HG03432 (cell line): ENCODE measurements around the gene MRPL44.

Experiments used
- ATAC-seq: cut with Tn5 transposase; IDR thresholded peaks from one replicate; pipeline ENCODE4 v1.9.1; 2021; ENCODE audit warnings: mild to moderate bottlenecking, moderate library complexity; ENCODE audit not compliant: unreplicated experiment

MRPL44 gene

GRCh38 chr2:223969856-223970255 lies 12.6 kb downstream of the MRPL44 start:
- no peak for ATAC-seq

- ATAC-seq = peak; percentile 78
Observed at GRCh38 chr2:223970343-223971128, 13.3 kb downstream of the MRPL44 start.

GRCh38 chr2:223971731-223972130 lies 14.5 kb downstream of the MRPL44 start:
- ATAC-seq = no peak

GRCh38 chr2:223972656-223973102 lies 15.4 kb downstream of the MRPL44 start:
- no peak for ATAC-seq

- no peak for ATAC-seq
Observed at GRCh38 chr2:223973606-223974005, 16.3 kb downstream of the MRPL44 start.

- no peak for ATAC-seq
Observed at GRCh38 chr2:223976635-223977226, 19.5 kb downstream of the MRPL44 start.

- no peak for ATAC-seq
Observed at GRCh38 chr2:223978451-223978850, 21.2 kb downstream of the MRPL44 start.

- ATAC-seq = peak; percentile 67
Observed at GRCh38 chr2:223979730-223980396, 22.6 kb downstream of the MRPL44 start.

- ATAC-seq = no peak
Observed at GRCh38 chr2:223980397-223980735, 23.1 kb downstream of the MRPL44 start.

- no peak for ATAC-seq
Observed at GRCh38 chr2:223980803-223981202, 23.5 kb downstream of the MRPL44 start.

GRCh38 chr2:223981241-223981640 lies 24.0 kb downstream of the MRPL44 start:
- ATAC-seq = no peak

- no peak for ATAC-seq
Observed at GRCh38 chr2:223989206-223989855, 32.1 kb downstream of the MRPL44 start.

- ATAC-seq = no peak
Observed at GRCh38 chr2:223989856-223990232, 32.6 kb downstream of the MRPL44 start.

GRCh38 chr2:223991611-223992010 lies 34.3 kb downstream of the MRPL44 start:
- ATAC-seq = no peak

GRCh38 chr2:223993634-223994232 lies 36.5 kb downstream of the MRPL44 start:
- peak; percentile 83 for ATAC-seq

- ATAC-seq = no peak
Observed at GRCh38 chr2:223994562-223995162, 37.4 kb downstream of the MRPL44 start.

GRCh38 chr2:223995569-223995968 lies 38.3 kb downstream of the MRPL44 start:
- ATAC-seq = no peak

- no peak for ATAC-seq
Observed at GRCh38 chr2:223996391-223996790, 39.1 kb downstream of the MRPL44 start.

GRCh38 chr2:223997938-223998337 lies 40.7 kb downstream of the MRPL44 start:
- no peak for ATAC-seq

- no peak for ATAC-seq
Observed at GRCh38 chr2:223998948-223999347, 41.7 kb downstream of the MRPL44 start.

- no peak for ATAC-seq
Observed at GRCh38 chr2:223999862-224000261, 42.6 kb downstream of the MRPL44 start.
